ENCODE results near the gene PITPNM3.

The PITPNM3 gene

DNA sequence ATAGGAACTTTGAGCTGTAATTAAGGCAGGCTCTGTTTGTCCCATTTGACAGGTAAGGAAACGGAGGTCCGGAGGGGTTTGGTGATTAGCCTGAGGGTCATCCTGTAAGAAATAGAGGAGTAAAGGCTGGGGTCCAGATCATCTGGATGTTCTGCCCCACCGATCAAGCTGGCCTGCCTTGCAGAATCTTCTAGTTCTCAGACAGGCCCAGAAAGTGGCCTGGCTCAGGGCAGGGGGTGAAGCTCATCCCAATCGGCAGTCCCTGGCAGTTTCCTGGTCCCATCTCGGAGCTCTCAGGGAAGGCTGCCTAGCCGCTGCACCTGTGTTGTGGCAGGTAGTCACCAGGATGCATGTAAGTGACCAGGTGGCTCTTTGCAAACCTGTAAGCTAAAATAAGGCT, 107.9 kb downstream of the PITPNM3 start:
- no peak for DNase-seq
- in situ Hi-C loops (cut with HindIII; ENCODE audit: low pct_ligation_motif_present, low sequenced_read_pairs), result no loop called here
- Histone ChIP-seq H3K4me3 (ENCODE audit: low read depth, low read length) (no peak overlapping the region), H3K27me3 (replicated peaks) (no peaks in the 10 kb centered on the region), H3K36me3 (replicated peaks) (no peaks in the 10 kb centered on the region), H3K27ac (no peak overlapping the region)
- TF ChIP-seq, protein P1, sequence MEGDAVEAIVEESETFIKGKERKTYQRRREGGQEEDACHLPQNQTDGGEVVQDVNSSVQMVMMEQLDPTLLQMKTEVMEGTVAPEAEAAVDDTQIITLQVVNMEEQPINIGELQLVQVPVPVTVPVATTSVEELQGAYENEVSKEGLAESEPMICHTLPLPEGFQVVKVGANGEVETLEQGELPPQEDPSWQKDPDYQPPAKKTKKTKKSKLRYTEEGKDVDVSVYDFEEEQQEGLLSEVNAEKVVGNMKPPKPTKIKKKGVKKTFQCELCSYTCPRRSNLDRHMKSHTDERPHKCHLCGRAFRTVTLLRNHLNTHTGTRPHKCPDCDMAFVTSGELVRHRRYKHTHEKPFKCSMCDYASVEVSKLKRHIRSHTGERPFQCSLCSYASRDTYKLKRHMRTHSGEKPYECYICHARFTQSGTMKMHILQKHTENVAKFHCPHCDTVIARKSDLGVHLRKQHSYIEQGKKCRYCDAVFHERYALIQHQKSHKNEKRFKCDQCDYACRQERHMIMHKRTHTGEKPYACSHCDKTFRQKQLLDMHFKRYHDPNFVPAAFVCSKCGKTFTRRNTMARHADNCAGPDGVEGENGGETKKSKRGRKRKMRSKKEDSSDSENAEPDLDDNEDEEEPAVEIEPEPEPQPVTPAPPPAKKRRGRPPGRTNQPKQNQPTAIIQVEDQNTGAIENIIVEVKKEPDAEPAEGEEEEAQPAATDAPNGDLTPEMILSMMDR (IDR thresholded peaks at IDR 0.05; ENCODE audit: low read depth, low read length, missing control alignments), result no peak

DNA sequence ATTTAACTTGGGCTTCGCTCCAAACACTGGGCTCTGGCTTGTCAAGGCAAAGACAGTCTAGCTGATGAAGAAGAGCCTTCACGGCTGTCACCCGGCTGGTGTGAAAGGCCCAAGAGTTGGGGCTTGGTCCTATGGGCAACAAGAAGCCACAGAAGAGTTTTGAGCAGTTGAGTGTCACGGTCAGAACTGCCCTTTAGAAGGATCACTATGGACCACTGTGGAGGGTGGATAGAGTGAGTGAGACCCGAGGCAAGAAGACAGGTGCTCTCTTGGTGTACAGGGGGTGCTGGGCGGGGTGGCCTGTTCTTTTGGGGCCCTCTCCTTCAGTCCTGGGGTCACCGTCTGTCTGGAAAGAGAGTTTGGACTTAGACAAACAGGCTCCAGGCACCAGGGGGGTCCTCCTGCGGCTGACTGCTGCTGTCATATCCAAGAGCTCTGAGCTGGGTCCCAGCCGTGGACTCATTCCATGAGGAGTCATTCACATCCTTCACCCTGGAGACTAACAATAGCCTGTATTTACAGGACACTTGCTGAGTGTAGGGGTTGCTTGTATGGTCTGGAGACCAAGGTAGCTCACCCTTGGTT, 109.7 kb downstream of the PITPNM3 start:
- TF ChIP-seq, protein P1 (IDR thresholded peaks at IDR 0.05; ENCODE audit: low read depth, low read length, missing control alignments), result no peak
- in situ Hi-C loops (cut with HindIII; ENCODE audit: low pct_ligation_motif_present, low sequenced_read_pairs), result no loop called here
- Histone ChIP-seq H3K4me3 (ENCODE audit: low read depth, low read length) (no peak overlapping the region), H3K27me3 (replicated peaks) (no peaks in the 10 kb centered on the region), H3K27ac (no peak overlapping the region), H3K36me3 (replicated peaks) (no peaks in the 10 kb centered on the region)
- DNase-seq, result no peak

DNA sequence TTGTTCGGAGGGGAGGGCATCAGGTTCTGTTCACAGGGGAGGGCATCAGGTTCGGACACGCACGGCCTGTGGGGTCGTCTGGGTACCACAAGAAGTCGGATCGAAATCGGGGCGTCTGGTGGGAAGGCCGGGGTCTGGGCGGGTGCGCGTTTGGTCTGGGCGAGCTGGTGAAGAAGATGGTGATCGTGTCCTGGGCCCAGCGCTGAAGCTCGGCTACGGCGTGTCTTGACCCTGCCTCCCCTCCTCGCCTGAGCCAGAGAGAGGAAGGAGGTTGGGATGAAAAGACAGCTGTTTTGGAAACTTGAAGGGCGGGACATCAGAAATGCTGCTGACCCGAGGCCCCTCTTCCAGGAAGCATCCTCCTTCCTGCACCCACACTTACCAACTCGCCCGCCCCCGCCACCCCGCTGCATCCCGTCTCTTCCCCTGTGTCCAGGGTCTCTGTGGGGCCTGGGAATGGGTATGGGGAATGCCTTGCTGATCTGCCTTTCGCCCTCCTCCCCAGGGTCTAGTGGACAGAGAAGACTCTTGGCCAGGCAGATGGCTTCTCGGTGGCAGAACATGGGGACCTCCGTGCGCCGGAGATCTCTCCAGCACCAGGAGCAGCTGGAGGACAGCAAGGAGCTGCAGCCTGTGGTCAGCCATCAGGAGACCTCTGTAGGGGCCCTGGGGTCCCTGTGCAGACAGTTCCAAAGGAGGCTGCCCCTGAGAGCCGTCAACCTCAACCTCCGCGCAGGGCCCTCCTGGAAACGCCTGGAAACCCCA, 111.6 kb downstream of the PITPNM3 start:
- no peak for DNase-seq
- H3K27me3 ChIP-seq (replicated peaks), result no peaks in the 10 kb centered on the region
- H3K27ac ChIP-seq, result no peak overlapping the region
- in situ Hi-C loops (cut with HindIII; ENCODE audit: low pct_ligation_motif_present, low sequenced_read_pairs), result no loop called here
- TF ChIP-seq, protein P1 (IDR thresholded peaks at IDR 0.05; ENCODE audit: low read depth, low read length, missing control alignments), result no peak
- no peaks in the 10 kb centered on the region for H3K36me3 ChIP-seq (replicated peaks)
- H3K4me3 ChIP-seq (ENCODE audit: low read depth, low read length), result peak overlapping the region; percentile 73

DNA sequence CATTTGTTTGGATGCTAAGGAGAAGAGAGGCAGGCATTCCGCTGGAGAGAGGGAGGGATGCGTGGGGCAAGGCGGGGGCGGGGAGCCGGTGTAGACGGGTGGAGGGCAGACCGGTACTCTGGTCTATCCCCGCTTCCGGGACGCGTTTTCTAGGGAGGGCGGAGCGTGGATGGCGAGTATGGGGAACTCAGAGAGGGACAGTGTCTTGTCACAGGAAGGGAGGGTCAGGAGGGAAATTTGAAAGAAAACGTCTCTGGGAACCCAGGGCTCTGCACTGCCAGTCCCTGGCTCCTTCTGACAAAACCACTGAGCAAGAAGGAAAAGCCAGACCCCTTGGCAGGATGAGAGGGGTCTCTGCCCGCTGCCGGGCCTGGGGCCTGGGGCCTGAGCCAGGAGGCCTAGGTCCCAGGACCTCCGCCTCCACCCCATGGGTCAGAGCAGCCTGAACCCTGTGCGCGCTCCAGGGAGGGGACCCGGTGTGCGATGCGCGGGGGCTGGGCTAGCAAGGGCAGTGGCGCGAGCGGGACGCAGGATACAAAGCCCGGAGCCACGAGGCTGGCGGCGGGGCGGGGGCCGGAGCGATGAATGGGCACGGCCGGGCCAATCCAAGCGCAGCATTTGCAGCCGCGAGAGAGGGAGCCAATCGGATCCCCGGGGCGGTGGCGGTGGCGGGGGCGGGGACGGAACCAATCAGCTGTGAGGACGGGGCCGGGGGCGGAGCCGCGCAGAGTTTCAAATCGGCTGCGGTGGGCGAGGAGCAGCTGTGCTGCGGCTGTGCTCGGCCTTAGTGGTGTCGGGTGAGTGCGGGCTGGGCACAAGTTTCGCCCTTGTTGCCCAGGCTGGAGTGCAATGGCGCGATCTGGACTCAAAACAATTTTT, 112.4 kb downstream of the PITPNM3 start, which contains the start of gene PIMREG:
TSS of gene PIMREG (plus strand) at position 764 of the 879 bp plus-strand sequence. CDS start 656 bp downstream, outside the sequence.
- H3K36me3 ChIP-seq (replicated peaks), result no peaks in the 10 kb centered on the region
- H3K27me3 ChIP-seq (replicated peaks), result no peaks in the 10 kb centered on the region
- peak within 1 kb of the TSS; percentile 50 for H3K27ac ChIP-seq
- peak within 1 kb of the TSS; percentile 73 for H3K4me3 ChIP-seq (ENCODE audit: low read depth, low read length)
- TF ChIP-seq, protein P1 (IDR thresholded peaks at IDR 0.05; ENCODE audit: low read depth, low read length, missing control alignments), result no peak
- peak; percentile 94 for DNase-seq
- in situ Hi-C loops (cut with HindIII; ENCODE audit: low pct_ligation_motif_present, low sequenced_read_pairs), result no loop called here

DNA sequence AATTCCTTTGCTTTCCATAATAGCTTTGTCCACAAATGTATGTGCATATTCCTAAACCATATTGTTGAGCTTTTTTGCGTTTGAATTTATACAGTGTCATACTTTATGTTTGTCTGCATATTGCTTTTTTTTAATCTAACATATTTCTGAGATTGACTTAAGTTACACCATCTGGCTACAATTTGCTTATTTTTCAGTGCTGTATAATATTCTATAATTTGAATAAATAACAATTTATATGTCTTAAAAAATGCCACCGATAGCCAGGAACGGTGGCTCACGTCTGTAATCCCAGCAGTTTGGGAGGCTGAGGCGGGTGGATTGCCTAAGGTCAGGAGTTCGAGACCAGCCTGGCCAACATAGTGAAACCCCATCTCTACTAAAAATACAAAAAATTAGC, 113.6 kb downstream of the PITPNM3 start:
- Histone ChIP-seq H3K27me3 (replicated peaks) (no peaks in the 10 kb centered on the region), H3K27ac (no peak overlapping the region), H3K36me3 (replicated peaks) (no peaks in the 10 kb centered on the region), H3K4me3 (ENCODE audit: low read depth, low read length) (no peak overlapping the region)
- DNase-seq, result no peak
- in situ Hi-C loops (cut with HindIII; ENCODE audit: low pct_ligation_motif_present, low sequenced_read_pairs), result no loop called here
- TF ChIP-seq, protein P1 (IDR thresholded peaks at IDR 0.05; ENCODE audit: low read depth, low read length, missing control alignments), result no peak
